A549 treated with AZD9567 at 1 μM for 4 hours (cell line): ENCODE results near the gene GP1BB. TPM values are rescaled to one million over a fixed set of nuclear protein-coding genes. Genes with fewer than 3 reads are reported as not detected.

ENCODE experiments used
- total RNA-seq: library from RNA; stranded (reverse); fragments of 200-300 nt; extraction: Qiagen RNA extraction; gene quantifications from 5 replicates; pipeline ENCODE4 v1.2.3, GENCODE V29; 2022; ENCODE audit not compliant: insufficient read depth

GP1BB gene
- total RNA-seq: 1.2 to 1.5 TPM (median 1.4 TPM) in 4 of 5 replicates, not detected in the other

GRCh38 chr22:19723232-19723982 lies at the start of gene GP1BB:
Gene GP1BB (plus strand): TSS chr22:19723539. CDS start chr22:19723570, 31 bp downstream.

GRCh38 chr22:19714312-19715187 lies 8.8 kb upstream of the GP1BB start, which contains the start of gene SEPTIN5:
Gene SEPTIN5 (plus strand): TSS chr22:19714503. CDS start chr22:19714589, 86 bp downstream.

DNA sequence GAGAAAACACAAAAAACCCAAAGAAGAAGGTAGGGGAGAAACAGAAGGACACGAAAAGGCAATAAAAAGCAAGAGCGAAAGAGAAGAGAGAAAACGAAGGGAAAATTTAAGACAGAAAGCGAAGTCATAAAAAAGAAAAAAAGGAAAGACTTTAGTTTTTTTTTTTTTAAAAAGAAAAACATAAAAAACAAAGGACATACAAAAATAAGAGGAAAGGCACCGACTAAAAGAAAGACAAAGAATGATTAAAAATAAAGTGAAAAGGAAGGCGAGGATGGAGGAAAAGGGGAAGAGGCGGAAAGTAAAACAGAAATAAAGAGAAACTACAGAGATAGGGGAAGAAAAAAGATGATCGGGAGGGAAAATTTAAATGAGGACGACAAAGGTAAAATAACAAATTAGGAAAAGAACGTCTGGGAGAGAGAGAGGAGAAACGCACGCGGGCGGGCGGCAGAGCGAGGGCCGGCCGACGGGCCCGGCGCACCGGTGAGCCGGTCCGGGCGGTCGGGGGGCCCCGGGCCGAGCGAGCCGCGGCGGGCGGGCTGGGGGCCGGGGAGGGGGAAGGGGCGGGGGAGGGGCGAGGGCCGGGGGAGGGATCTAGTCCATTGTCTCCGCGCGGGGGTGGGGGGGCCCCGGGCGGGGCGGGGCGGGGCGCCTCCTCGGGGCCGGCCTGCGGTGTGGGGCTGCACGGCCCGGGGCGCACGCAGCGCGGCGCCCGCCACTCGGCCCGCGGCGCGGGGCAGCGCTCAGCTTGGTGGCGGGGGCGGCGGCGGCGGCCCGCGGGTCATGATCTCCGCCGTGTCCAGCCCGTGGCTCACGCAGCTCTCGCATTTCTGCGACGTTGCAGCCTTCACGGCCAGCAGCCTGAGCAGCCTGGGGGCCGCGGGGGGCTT lies 37.0 kb downstream of the GP1BB start, which contains the start of gene TBX1:
TSS of gene TBX1 (plus strand) at position 721 of the 893 bp plus-strand sequence. CDS start at position 787, 66 bp downstream.

Other genes with a start within 250 kb of the GP1BB start
- 71.8 to 98.3 TPM (median 97.3 TPM) in 5 replicates for gene UFD1, start 244.3 kb upstream of the GP1BB start, total RNA-seq
- 24.3 to 27.9 TPM (median 25.9 TPM) in 5 replicates for gene CDC45, start 243.6 kb upstream of the GP1BB start, total RNA-seq
- not detected in 5 replicates for gene CLDN5, start 199.1 kb upstream of the GP1BB start, total RNA-seq
- gene SEPTIN5, start 9.0 kb upstream of the GP1BB start, total RNA-seq: 8.2 to 14.5 TPM (median 8.9 TPM) in 5 replicates
- gene TBX1, start 37.2 kb downstream of the GP1BB start, total RNA-seq: 2.0 to 4.9 TPM (median 4.5 TPM) in 5 replicates
- gene GNB1L, start 131.3 kb downstream of the GP1BB start, total RNA-seq: 15.7 to 19.6 TPM (median 17.1 TPM) in 5 replicates
- gene RTL10, start 131.3 kb downstream of the GP1BB start, total RNA-seq: 7.5 to 13.1 TPM (median 10.6 TPM) in 5 replicates
- 130 to 161 TPM (median 156 TPM) in 5 replicates for gene COMT, start 218.2 kb downstream of the GP1BB start, total RNA-seq
- 26.8 to 36.4 TPM (median 33.5 TPM) in 5 replicates for gene TXNRD2, start 218.3 kb downstream of the GP1BB start, total RNA-seq